GM19043 (cell line): ENCODE measurements around the gene PDE4D.
A peak's percentile ranks its signal among the peaks of the same experiment; 100 is the strongest.
"Not testable (repeated sequence)": the region's sequence is repeated elsewhere in the genome, so short reads cannot be mapped to it uniquely, and the experiment has no call there.

ENCODE experiments used
- ATAC-seq: cut with Tn5 transposase; IDR thresholded peaks from one replicate; pipeline ENCODE4 v1.9.1; 2021; ENCODE audit warnings: low read depth; ENCODE audit not compliant: unreplicated experiment

Gene PDE4D

GRCh38 chr5:59620535-59621212, 272.9 kb downstream of the PDE4D start:
- no peak for ATAC-seq

DNA sequence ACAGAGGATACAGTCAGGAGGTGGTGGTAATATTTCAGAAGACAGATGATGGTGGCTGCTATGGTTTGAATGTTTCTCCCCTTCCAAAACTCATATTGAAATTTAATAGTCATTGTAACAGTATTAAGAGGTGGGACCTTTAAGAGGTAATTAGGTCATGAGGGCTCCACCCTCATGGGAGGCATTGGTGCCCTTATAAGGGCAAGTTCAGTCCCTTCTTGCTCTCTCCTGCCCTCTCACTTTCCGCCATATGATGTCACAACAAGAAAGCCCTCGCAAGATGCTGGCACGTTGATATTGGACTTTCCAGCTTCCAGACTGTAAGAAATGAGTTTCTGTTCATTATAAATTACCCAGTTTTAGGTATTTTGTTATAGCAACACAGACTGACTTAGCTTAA, 274.9 kb downstream of the PDE4D start:
- ATAC-seq, result no peak

DNA sequence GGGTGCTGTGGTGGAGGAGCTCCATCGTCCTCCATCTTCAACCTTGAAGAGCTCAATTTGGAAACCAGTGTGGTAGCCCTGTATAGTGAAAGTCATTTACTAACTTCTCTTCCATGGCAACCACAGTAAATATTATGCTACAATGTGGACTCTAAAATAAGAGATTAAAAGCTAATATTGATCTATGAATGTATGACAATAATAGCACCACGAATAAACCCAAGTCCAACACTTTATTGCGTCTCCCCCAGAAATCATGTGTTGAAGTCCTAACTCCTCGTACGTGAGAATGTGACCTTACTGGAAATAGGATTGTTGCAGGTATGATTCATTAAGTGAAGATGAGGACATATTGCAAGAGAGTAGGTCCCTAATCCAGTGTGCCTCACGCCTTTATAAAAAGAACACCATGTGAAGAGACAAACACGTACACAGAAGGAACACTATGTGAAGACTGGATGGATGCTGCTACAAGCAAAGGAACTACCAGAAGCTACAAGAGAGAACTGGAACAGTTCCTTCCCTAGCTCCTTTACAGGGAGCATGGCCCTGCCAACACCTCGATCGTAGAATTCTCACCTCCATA, 276.2 kb downstream of the PDE4D start:
- ATAC-seq, result no peak

- no peak for ATAC-seq
These were observed 277.1 kb downstream of the PDE4D start for GRCh38 chr5:59616413-59616812.

DNA sequence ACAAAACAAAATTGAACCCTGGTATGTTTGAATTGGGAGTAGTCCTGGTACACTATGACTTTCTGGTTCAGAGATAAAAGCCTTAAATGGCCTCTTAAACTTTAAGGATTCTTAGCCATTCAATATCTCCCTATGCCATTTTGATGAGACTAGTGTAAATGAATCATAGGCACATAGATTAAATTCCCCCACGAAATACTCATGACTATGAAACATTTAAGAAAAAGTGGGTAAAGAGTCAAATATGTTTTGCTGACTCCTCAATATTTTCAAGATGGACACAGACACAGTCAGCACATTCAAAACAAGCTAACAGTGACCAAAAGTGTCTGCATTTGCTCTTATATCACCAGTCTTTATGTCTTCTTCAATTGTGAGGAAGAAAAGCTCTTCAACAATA, 278.3 kb downstream of the PDE4D start:
- ATAC-seq, result no peak

DNA sequence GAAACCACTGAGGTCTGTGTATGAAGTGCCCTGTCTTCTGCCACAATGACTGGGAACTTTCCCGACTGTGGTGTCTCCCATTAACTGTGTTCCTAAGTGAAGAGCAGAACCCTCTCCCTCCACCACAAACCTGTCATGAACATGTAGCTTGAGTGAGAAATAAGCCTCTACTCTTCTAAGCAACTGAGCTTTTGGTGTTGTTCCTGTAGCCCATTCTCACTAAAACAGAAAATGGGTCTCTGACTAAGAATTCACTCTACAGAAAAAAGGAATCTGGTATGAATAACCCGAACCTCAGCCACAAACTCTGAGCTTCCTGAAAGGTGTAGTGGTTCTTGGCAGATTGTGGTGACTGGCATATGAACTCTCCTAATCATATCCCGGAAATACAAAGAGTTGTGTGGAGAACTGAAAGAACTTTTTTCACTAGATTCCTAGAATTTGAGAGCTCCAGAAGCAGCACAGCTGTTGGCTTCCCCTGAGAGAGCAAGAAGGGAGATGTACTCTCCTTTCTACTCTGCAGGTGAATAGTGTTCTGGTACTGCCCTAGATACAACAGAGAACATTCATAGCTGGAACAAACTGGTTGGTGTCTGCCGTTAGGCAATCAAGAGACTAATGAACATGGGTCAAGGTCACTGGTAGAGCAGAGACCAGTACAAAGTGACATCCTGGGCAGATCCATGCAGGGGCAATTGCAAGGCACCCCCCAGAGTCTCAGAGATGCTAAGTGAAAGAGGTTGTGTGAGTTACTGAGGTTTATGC, 283.8 kb downstream of the PDE4D start:
- ATAC-seq, result no peak

GRCh38 chr5:59608745-59609144, 284.8 kb downstream of the PDE4D start:
- no peak for ATAC-seq

GRCh38 chr5:59607138-59607765, 286.3 kb downstream of the PDE4D start:
- ATAC-seq, result no peak

GRCh38 chr5:59605915-59606314, 287.6 kb downstream of the PDE4D start:
- ATAC-seq, result no peak

- ATAC-seq, result no peak
These were observed 289.4 kb downstream of the PDE4D start for GRCh38 chr5:59604111-59604510.

GRCh38 chr5:59600998-59601397, 292.5 kb downstream of the PDE4D start:
- no peak for ATAC-seq

DNA sequence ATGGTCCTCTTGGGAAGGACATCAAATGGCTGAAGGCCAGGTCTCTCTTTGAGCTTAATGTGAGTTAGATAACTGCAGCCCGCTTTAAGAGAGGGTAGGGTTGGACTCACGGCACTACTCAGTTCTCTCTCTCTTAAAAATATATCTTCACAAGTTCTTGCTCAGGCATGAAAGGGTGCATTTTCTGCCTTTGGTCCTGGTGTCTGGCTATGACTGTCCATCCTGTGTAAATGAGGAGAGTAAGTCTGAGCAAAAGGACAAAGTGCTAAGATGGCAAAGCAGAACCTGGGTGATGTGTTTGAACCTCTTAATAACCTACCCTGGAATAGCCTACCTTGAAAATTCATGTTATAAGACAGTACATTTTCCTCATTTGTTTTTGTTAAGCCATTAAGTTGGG, 293.4 kb downstream of the PDE4D start:
- ATAC-seq, result no peak

DNA sequence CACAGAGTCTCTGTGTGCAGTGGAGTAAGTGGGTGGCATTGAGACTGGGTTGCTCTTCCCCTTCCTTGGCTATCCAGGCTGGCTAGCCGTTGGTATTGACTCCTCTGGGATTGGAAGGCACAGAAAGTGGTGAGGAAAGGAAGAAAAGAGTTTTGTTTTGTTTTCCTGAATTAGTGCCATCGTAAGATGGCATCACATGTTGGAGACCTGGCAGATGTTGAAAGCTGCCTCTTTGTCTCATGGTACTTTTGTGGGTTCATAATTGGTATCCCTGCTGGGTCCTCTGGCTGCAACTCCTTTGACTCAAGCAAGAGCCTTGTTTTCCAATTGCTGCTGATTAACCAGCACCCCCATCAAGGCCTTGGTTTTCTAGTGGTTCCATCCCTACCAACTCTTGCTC, 293.8 kb downstream of the PDE4D start:
- no peak for ATAC-seq

DNA sequence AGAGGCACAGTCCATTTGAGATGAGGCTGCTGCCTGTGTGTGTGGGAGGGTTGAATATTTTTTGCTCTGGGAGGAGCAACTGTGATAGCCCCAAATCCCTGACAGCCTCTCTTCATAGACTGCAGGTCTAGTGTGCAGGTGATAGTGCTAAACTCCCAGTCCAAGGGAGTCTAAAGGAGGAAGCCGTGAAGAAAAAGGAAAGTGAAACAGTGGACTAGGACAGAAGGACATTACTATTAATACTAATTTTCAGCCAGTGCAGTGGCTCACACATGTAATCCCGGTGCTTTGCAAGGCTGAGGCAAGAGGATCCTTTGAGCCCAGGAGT, 295.0 kb downstream of the PDE4D start:
- ATAC-seq, result peak; percentile 58

DNA sequence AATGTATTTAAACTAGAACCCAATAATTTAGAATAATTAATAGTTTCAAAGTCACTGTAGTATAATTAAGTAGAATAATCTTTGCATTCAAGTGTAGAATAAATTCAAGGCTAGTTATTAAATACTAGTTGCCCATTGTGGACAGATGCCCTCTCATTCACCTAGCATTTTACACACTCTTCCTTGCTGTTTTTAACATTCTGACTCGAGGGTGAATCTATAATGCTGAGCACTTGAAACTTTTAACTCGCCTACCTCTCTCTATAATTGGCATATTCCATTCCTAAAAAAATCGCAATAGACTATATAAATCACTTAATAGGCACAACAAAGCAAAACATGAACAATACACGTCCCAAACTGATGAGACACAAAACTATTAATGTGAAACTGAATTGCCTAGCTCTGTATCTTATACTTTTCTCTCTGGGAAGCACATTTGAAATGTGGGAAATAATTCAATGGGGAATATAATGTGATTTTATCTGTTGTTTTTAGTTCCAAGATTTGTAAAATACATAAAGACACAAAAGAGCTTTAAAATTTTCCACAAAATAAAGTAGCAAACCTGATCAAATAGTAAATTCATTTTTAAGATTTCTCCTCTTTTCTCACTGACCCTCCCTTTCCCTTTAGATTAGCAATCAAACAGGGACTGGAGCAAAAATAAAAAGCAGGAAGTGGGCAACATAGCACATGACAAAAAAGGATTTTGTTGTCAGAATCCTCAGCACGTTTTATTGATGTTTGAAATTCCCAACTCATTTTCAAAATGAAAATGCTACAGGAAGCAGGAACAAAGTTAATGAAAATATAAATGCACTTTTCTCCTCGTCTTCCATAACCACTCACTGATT, 295.6 kb downstream of the PDE4D start:
- ATAC-seq, result peak; percentile 11

DNA sequence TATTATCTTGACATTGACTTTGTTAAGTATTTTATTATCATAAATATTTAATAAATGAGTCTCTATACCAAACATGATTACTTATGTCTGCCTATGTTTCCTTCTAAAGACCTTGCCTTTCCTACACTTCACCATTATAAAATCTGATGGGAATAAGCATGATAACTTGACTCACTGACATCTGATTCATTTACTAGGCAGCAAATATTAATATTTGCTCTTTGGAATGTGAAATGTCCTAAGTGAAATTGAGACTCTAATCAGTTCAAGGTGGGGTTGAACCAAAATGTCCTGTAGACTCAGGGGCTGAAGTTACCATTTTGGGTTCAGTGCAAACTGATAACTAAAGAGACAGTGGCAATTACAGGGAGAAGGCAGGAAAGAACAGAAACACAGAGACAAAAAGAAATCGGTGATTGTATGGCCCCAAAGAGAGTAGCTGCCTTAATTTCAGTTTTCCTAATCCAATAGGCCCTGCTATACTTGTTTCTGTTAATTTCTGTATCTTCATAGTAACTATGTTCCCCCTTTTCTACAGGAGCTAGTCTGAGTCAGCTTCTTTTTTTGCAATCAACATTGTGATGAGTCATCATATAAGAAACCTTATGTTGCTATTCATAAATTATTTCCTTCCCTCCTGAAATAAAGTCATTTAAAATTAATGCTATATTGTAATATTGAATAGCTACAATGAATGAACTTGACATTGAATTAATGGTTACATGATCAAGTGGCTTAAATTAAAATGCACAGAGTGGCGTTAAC, 296.8 kb downstream of the PDE4D start:
- ATAC-seq, result no peak

GRCh38 chr5:59594118-59594517, 299.4 kb downstream of the PDE4D start:
- ATAC-seq, result not testable (repeated sequence)

- no peak for ATAC-seq
These were observed 300.0 kb downstream of the PDE4D start for GRCh38 chr5:59593439-59594007.

DNA sequence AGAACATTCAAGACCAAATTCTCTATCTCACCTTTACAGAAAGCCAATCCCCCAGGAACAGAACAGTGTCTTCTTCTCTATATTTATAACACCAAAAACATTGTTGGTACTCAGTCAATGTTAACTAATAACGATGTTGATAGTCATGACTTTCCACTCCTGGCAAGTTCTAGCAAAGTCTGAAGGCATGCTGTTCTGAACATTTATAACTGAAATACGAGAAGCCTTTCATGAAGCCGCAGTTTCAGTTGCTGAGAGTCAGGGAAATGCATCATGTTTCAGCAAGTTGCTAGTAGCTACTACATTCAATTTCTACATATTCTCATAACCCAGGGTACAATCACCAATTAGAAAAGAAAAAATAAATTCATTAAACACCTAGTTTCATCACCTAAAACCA, 301.4 kb downstream of the PDE4D start:
- ATAC-seq, result no peak

DNA sequence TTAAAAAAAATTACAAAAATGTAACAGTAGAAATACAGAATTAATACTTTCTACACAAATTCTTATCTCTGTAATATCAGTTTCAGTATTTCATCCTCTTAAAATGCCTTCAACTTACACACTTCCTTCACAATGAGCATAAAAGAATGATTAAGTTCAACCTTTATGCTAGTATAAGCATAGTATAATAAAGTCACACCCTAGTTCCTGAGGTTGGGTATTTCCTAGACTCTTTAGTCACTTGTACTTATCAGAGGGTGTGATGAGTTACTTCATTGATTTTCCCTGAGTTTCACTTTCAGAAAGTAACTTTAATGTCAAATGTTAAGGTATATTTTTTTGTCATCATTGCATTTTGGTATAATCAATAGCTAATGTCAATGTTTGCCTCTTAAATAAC, 302.4 kb downstream of the PDE4D start:
- no peak for ATAC-seq
